AG04450 (cell line): ENCODE results near the gene PRSS53. TPM values are rescaled to one million over a fixed set of nuclear protein-coding genes. Genes with fewer than 3 reads are reported as not detected.

Experiments
- CTCF ChIA-PET: fragments of 300-600, 350-600 bp; formaldehyde crosslinking; extraction: SDS; loops from one replicate; lab custom pipeline; 2022; ENCODE audit warnings: antibody characterized with exemption, inconsistent platforms; lab: Charles Lee
- POLR2A ChIA-PET: fragments of 350-600 bp; formaldehyde crosslinking; extraction: SDS; loops from one replicate; lab custom pipeline; 2021; ENCODE audit warnings: antibody characterized with exemption, inconsistent platforms; lab: Yijun Ruan, JAX
- DNase-seq: peaks from one replicate; pipeline ENCODE4 v3.0.0-alpha.2; 2011; ENCODE audit warnings: low read depth, low spot score
- H3K27ac ChIP-seq: one replicate; pipeline ENCODE4 v1.5.1; 2012; ENCODE audit warnings: low read depth, low read length, control low read depth
- H3K27me3 ChIP-seq: one replicate; pipeline ENCODE4 v1.6.0; 2012; ENCODE audit warnings: low read length; ENCODE audit not compliant: control insufficient read depth, insufficient read depth
- H3K4me3 ChIP-seq: 2 replicates; pipeline ENCODE4 v1.5.1; 2011; ENCODE audit warnings: mild to moderate bottlenecking, low read depth, low read length, control low read depth
- H3K9me3 ChIP-seq: 2 replicates; pipeline ENCODE4 v1.5.1; 2012; ENCODE audit warnings: low read length; ENCODE audit not compliant: control insufficient read depth, insufficient read depth
- polyA plus RNA-seq: library from polyadenylated mRNA; depleted of rRNA; stranded (reverse); fragments of >200 nt; gene quantifications from 2 replicates; pipeline ENCODE4 v1.2.3, GENCODE V29; 2011
- TF ChIP-seq, protein P1 (sequence below): IDR thresholded peaks from 2 replicates; pipeline ENCODE4 v1.5.1; 2011; ENCODE audit warnings: low read depth, low read length, control low read depth, inconsistent platforms

PRSS53 gene
- polyA plus RNA-seq, 1 experiment, result 0.79 TPM

DNA sequence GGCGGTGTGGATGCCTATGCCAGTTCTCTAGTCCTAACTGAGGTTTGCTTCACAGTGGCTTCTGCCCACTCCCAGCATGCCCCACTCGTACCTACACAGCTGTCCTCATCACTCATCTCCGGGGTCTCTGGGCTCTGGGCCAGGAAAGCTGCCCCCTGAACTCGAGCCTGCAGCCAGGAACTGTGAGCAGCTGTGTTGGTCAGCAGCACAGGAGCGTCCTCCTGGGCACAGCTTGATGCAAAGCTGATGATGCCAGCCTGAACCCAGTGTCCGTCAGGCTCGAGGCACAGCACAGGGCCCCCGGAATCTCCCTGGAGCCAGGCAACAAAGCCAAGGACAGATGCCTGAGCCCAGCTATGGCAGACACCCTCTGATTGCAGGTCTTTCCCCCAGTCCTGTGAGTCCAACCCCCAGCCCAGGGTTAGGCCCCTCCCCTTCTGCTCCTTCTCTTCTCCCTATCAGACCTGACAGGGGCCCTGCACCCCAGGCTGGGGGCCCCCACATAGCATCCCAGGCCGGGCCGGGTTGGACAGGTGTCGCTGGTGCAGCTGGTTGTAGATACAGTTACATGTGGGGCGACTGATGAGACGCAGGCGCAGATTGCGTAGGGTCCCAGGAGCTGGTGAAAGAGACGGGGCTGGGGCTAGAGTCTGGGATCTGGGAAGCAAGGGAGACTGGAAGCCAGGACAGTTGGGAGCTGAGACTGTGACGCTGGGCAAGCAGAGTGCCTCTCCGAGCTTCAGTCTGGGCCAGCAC lies 2.7 kb downstream of the PRSS53 start:
- H3K27ac ChIP-seq, result no peak overlapping the region
- ChIA-PET CTCF (no interaction called here), POLR2A (interaction anchor here (1.0 kb wide), 1 partner anchor 12 kb away, joined by 3 read pairs; the partner anchor contains the start of genes ZNF646 and ZNF668)
- H3K9me3 ChIP-seq, result no peaks in the 10 kb centered on the region; the same call in 1 of the 2 replicates
- no peaks in the 10 kb centered on the region for H3K27me3 ChIP-seq
- TF ChIP-seq, protein P1, sequence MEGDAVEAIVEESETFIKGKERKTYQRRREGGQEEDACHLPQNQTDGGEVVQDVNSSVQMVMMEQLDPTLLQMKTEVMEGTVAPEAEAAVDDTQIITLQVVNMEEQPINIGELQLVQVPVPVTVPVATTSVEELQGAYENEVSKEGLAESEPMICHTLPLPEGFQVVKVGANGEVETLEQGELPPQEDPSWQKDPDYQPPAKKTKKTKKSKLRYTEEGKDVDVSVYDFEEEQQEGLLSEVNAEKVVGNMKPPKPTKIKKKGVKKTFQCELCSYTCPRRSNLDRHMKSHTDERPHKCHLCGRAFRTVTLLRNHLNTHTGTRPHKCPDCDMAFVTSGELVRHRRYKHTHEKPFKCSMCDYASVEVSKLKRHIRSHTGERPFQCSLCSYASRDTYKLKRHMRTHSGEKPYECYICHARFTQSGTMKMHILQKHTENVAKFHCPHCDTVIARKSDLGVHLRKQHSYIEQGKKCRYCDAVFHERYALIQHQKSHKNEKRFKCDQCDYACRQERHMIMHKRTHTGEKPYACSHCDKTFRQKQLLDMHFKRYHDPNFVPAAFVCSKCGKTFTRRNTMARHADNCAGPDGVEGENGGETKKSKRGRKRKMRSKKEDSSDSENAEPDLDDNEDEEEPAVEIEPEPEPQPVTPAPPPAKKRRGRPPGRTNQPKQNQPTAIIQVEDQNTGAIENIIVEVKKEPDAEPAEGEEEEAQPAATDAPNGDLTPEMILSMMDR, result no peak
- no peak for DNase-seq
- H3K4me3 ChIP-seq, result no peak overlapping the region

DNA sequence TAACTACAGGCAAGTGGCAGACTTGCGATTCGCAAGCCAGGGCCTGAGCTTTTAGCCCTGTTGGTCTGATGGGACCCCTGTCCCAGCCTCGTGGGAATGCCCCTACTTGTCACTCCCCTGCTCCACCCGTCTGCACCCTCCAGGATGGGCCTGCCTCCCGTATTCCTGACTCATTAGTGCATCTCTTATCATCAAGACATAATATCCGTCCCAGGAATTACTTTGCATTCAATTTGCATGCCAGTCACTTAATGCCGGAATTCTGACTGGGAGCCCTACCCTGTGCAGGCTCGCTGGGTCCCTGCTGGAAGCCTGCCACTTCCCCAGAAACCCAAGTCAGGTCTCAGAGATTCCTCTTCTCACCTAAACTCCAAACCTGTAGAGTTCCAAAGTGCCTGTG lies 3.3 kb downstream of the PRSS53 start:
- H3K4me3 ChIP-seq, result no peak overlapping the region
- POLR2A ChIA-PET, result interaction anchor here (1.0 kb wide), 2 partner anchors 11 to 95 kb away, joined by 3 read pairs; partner anchors contain the start of genes ZNF646 and ZNF668
- no peak overlapping the region for H3K27ac ChIP-seq

DNA sequence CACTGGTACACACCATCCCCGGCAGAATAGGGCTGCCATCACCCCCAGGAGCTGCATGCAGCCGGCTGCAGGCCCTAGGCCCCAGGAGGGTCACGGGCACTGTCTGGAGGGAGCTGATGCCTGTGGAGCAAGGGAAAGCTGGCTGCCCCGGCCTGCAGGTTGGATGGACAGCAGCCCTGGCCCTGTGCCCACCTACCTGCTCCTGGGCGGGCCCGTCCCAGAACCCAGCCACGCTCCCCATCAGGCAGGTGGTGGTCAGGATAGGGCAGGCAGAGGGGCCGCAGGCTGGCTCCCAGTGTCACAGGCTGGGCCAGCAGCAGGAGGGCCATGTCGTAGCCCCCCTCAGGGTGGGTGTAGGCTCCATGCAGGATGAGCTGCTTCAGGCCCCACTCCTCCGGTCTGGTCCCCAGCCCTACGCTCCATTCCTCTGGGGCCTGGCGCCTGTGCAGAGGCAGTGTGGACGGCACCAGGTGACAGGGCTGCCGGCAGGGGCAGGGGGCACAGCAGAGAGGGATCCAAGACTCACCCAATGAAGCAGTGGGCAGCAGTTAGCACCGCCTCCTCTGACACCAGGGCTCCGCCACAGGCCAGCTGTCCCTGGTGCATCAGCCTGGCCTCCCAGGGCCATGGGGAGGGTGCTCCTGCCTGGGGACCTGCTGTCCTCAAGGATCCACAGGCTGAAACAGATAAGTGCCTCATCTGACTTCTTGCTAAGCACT lies 4.0 kb downstream of the PRSS53 start:
- no peak for DNase-seq
- Histone ChIP-seq H3K9me3 (no peaks in the 10 kb centered on the region; the same call in 1 of the 2 replicates), H3K27me3 (no peaks in the 10 kb centered on the region), H3K27ac (no peak overlapping the region), H3K4me3 (no peak overlapping the region)
- TF ChIP-seq, protein P1, result no peak
- POLR2A ChIA-PET, result interaction anchor here (1.0 kb wide), 1 partner anchor 96 kb away, joined by 3 read pairs; no protein-coding TSS in a partner anchor
- CTCF ChIA-PET, result interaction anchor here (0.8 kb wide), 1 partner anchor 58 kb away, joined by 3 read pairs; no protein-coding TSS in a partner anchor

More for the DNA sequence above, 3.3 kb downstream of the PRSS53 start:
- TF ChIP-seq, protein P1, result no peak
- H3K9me3 ChIP-seq, result no peaks in the 10 kb centered on the region; the same call in 1 of the 2 replicates
- H3K27me3 ChIP-seq, result no peaks in the 10 kb centered on the region
- no peak for DNase-seq
- CTCF ChIA-PET, result no interaction called here

DNA sequence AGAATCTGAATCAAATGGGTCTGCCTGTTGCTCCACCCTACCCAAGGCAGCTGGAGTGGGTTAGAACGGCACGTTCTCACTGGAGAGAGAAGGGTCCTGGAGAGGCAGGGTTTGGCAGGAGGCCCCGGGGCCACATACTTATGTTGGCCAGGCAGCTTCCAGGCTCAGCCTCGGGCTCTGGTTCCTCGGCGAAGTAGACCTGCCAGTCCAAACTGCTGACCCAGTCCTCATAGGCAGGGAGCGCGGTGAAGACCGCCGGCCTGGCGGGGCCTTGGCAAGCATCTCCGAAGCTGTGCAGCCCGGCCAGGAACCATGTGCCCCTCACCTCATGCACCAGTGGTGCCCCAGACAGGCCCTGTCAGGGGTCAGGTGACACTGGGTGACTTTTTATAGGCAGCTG lies 4.8 kb downstream of the PRSS53 start:
- CTCF ChIA-PET, result interaction anchor here (0.8 kb wide), 1 partner anchor 59 kb away, joined by 3 read pairs; no protein-coding TSS in a partner anchor
- TF ChIP-seq, protein P1, result no peak
- Histone ChIP-seq H3K9me3 (no peaks in the 10 kb centered on the region; the same call in 1 of the 2 replicates), H3K27me3 (no peaks in the 10 kb centered on the region), H3K4me3 (no peak overlapping the region), H3K27ac (no peak overlapping the region)
- POLR2A ChIA-PET, result no interaction called here
- no peak for DNase-seq
